Testis (tissue), 3 donors: ENCODE data around the gene ITPK1. TPM values are rescaled to one million over a fixed set of nuclear protein-coding genes. Genes with fewer than 3 reads are reported as not detected.

Experiments
- DNase-seq: peaks from one replicate; pipeline ENCODE4 v3.0.0-alpha.2; 2019
- H3K27ac ChIP-seq, 2 donors: fragments of 200-600 bp; sonication (generic); one replicate each; pipeline ENCODE4 v1.5.1; 2019
- H3K27me3 ChIP-seq: fragments of 200-600 bp; sonication (generic); one replicate; pipeline ENCODE4 v1.5.1; 2019
- H3K36me3 ChIP-seq: fragments of 200-600 bp; sonication (generic); one replicate; pipeline ENCODE4 v1.5.1; 2017; ENCODE audit warnings: low read depth; ENCODE audit errors: missing control alignments
- H3K4me1 ChIP-seq: fragments of 200-600 bp; sonication (generic); one replicate; pipeline ENCODE4 v1.5.1; 2019
- H3K4me3 ChIP-seq, 2 donors: fragments of 200-600 bp; sonication (generic); one replicate each; pipeline ENCODE4 v1.5.1; 2017 to 2019
- H3K9me3 ChIP-seq: fragments of 200-600 bp; sonication (generic); one replicate; pipeline ENCODE4 v1.5.1; 2017
- CTCF ChIP-seq, 3 experiments: fragments of 450-650 bp in 2 of 3; fragments of 200-600 bp in 1 of 3; sonication (generic) in 1 of 3; IDR thresholded peaks; one replicate each; pipeline ENCODE4 v1.5.1; 2016 to 2019; ENCODE audit warnings: antibody characterized with exemption in 3 of 3, mild to moderate bottlenecking in 2 of 3, moderate library complexity in 1 of 3
- POLR2A ChIP-seq: fragments of 450-650 bp; IDR thresholded peaks from one replicate; pipeline ENCODE4 v1.6.1; 2017; ENCODE audit warnings: antibody characterized with exemption, mild to moderate bottlenecking, moderate library complexity
- WGBS, 2 donors: methylation state at CpG; one replicate each; pipeline ENCODE4 v1.1.5; 2018; 5-methylcytosine and 5-hydroxymethylcytosine counted together
- intact Hi-C: fragments of 100-400 bp; cut with DNase I; formaldehyde crosslinking; loops from one replicate; pipeline ENCODE4 v1.15.1; 2023; ENCODE audit warnings: low total_unique reads
- polyA plus RNA-seq: library from polyadenylated mRNA; stranded (reverse); fragments of 350-450 nt; fragmentation: Illumina TruSeq; extraction: RNeasy Lipid Tissue Mini Kit (QIAGEN cat#74804); gene quantifications from one replicate; pipeline ENCODE4 v1.2.3, GENCODE V29; 2014; ENCODE audit warnings: low read depth, low replicate concordance; ENCODE audit not compliant: insufficient read depth
- total RNA-seq, 2 donors: library from RNA; depleted of rRNA; stranded (reverse); fragments of >200 nt; gene quantifications; one replicate each; pipeline ENCODE4 v1.2.3, GENCODE V29; 2016

ITPK1 gene
- total and polyA plus RNA-seq, 3 donors from 2014 or later, result 78.3 to 92.5 (median 90.6) TPM

- intact Hi-C loops, result no loop called here
- no peak overlapping the region for H3K4me3 ChIP-seq
- H3K4me1 ChIP-seq, result no peaks in the 10 kb centered on the region
- no peak overlapping the region for H3K27ac ChIP-seq
- no peaks in the 10 kb centered on the region for H3K9me3 ChIP-seq
- no peaks in the 10 kb centered on the region for H3K36me3 ChIP-seq
- WGBS, 2 donors, result 65 to 76% methylated on average over 7 of the region's 7 CpGs
- no peak for DNase-seq
- TF ChIP-seq POLR2A, result no peak
- no peaks in the 10 kb centered on the region for H3K27me3 ChIP-seq
These were observed 224.7 kb downstream of the ITPK1 start for GRCh38 chr14:92890830-92891588.

- H3K4me3 ChIP-seq, result no peak overlapping the region
- intact Hi-C loops, result no loop called here
- H3K27ac ChIP-seq, result no peak overlapping the region
- no peaks in the 10 kb centered on the region for H3K9me3 ChIP-seq
- no peak for TF ChIP-seq CTCF (IDR thresholded peaks at IDR 0.05)
- no peak for TF ChIP-seq POLR2A
- H3K36me3 ChIP-seq, result no peaks in the 10 kb centered on the region
- no peaks in the 10 kb centered on the region for H3K27me3 ChIP-seq
- no peak for DNase-seq
- H3K4me1 ChIP-seq, result no peaks in the 10 kb centered on the region
These were observed 226.8 kb downstream of the ITPK1 start for GRCh38 chr14:92888896-92889295.

- no peak overlapping the region for H3K27ac ChIP-seq
- no peak for DNase-seq
- H3K9me3 ChIP-seq, result no peaks in the 10 kb centered on the region
- H3K27me3 ChIP-seq, result no peaks in the 10 kb centered on the region
- H3K4me1 ChIP-seq, result peaks cover under 1% of the 10 kb centered on the region
- no peaks in the 10 kb centered on the region for H3K36me3 ChIP-seq
- TF ChIP-seq CTCF (IDR thresholded peaks at IDR 0.05), result no peak
- TF ChIP-seq POLR2A, result no peak
- 90 to 94% methylated on average over 1 of the region's 1 CpG for WGBS, 2 donors
- no peak overlapping the region for H3K4me3 ChIP-seq
- intact Hi-C loops, result no loop called here
These were observed 228.6 kb downstream of the ITPK1 start for GRCh38 chr14:92887157-92887556.

Other genes starting within 250 kb of the ITPK1 start
- gene CHGA, start 192.8 kb downstream of the ITPK1 start, total RNA-seq, result 100 to 1,000 TPM in 1 of 2 donors, 10 to 100 TPM in 1; 92.9 to 191 TPM
- 225 TPM for gene CHGA, start 192.8 kb downstream of the ITPK1 start, polyA plus RNA-seq
- gene MOAP1, start 69.0 kb upstream of the ITPK1 start, total RNA-seq, result 10 to 100 TPM; 22.4 to 25.5 TPM
- gene MOAP1, start 69.0 kb upstream of the ITPK1 start, polyA plus RNA-seq, result 22.6 TPM
- 10 to 100 TPM; 11.9 to 15.2 TPM for gene LYSET, start 69.4 kb upstream of the ITPK1 start, total RNA-seq
- gene LYSET, start 69.4 kb upstream of the ITPK1 start, polyA plus RNA-seq, result 11.1 TPM
- gene GON7, start 91.1 kb upstream of the ITPK1 start, total RNA-seq, result 10 to 100 TPM in 1 of 2 donors, 1 to 10 TPM in 1; 7.8 to 10.2 TPM
- gene GON7, start 91.1 kb upstream of the ITPK1 start, polyA plus RNA-seq, result 14.9 TPM
- 10 to 100 TPM; 35.5 to 36.1 TPM for gene UBR7, start 91.3 kb upstream of the ITPK1 start, total RNA-seq
- gene UBR7, start 91.3 kb upstream of the ITPK1 start, polyA plus RNA-seq, result 50.5 TPM
- gene BTBD7, start 217.1 kb upstream of the ITPK1 start, total RNA-seq, result 10 to 100 TPM; 26.1 to 27.8 TPM
- 16.9 TPM for gene BTBD7, start 217.1 kb upstream of the ITPK1 start, polyA plus RNA-seq
- gene COX8C, start 231.3 kb upstream of the ITPK1 start, total RNA-seq, result 10 to 100 TPM; 19.9 to 39.1 TPM
- gene COX8C, start 231.3 kb upstream of the ITPK1 start, polyA plus RNA-seq, result 65.3 TPM